Middle frontal gyrus (tissue), 1 donor: ENCODE data around the gene PNPLA6.
"Not testable (repeated sequence)": the region's sequence is repeated elsewhere in the genome, so short reads cannot be mapped to it uniquely, and the experiment has no call there.

ENCODE experiments used
- DNase-seq: peaks from one replicate; pipeline ENCODE4 v3.0.0-alpha.2; 2015; ENCODE audit warnings: low spot score; ENCODE audit errors: extremely low spot score

The PNPLA6 gene

GRCh38 chr19:7552781-7553180, 17.3 kb downstream of the PNPLA6 start:
- DNase-seq: no peak

DNA sequence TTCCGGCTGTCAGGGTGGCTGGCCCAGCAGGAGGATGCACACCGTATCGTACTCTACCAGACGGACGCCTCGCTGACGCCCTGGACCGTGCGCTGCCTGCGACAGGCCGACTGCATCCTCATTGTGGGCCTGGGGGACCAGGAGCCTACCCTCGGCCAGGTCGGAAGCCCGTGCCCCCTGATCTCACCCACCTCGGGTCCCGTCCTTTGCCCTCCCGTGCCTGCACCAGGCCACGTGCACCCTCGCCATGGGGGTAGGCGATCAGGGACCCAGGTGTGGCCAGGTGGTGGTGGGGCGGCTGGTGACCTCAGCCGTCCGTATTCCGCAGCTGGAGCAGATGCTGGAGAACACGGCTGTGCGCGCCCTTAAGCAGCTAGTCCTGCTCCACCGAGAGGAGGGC, 19.0 kb downstream of the PNPLA6 start:
- DNase-seq: no peak

DNA sequence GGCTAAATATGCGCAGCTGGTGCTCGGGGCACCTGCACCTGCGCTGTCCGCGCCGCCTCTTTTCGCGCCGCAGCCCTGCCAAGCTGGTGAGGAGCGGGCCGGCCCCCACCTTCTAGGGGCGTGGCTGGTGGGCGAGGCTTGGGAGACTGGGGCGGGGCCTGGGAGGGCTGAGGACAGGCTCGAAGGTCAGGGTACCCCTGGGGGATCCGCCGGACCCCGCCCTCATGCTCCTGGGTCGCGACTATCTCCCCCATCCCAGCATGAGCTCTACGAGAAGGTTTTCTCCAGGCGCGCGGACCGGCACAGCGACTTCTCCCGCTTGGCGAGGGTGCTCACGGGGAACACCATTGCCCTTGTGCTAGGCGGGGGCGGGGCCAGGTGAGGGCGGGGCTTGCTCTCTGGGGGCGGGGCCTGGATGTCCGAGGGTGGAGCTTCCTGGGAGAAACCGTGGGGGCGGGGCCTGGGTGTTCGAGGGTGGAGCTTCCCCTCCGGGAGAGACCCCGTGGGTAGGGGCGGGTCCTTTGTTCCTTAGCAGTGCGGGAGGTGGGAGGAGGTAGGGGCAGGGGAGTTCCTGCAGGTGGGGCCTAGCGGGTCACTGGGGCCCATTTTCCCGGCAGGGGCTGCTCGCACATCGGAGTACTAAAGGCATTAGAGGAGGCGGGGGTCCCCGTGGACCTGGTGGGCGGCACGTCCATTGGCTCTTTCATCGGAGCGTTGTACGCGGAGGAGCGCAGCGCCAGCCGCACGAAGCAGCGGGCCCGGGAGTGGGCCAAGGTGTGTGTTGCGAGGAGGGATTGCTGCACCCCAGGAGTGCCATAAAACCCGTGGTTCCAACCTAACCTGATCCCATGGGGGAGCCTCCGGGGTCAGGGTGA, 19.7 kb downstream of the PNPLA6 start:
- DNase-seq: no peak

GRCh38 chr19:7556696-7557315, 21.3 kb downstream of the PNPLA6 start:
- no peak for DNase-seq

DNA sequence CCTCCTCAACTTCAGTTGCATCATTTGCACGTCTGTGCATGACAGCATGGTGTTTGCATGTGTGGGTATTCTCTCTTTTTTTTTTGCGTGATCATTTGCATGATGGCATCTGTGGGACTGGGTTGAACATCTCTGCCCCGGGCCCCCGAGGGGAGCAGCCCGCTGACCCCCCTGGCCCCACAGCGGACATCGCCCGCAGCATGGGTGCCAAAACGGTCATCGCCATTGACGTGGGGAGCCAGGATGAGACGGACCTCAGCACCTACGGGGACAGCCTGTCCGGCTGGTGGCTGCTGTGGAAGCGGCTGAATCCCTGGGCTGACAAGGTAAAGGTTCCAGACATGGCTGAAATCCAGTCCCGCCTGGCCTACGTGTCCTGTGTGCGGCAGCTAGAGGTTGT, 23.1 kb downstream of the PNPLA6 start:
- DNase-seq: no peak

- no peak for DNase-seq
Observed at GRCh38 chr19:7559102-7559501, 23.6 kb downstream of the PNPLA6 start.

DNA sequence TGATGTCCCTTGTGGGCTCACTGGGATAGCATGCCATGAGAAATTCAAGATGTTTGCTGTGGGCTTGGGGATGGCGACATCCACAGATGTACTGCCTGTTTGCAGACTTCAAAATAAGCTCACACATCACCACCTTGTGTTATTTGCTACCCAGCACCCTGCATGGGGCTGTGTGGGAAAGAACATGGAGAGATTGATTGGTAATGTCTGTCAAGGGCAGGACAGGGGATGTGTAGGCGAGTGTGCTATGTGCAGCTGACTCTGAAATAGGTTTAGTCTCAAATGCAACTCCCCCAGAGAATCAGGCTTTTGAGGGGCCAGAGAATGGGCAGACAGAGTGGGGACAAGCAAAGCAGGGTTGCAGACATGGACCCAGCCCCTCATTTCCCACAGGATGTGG, 24.7 kb downstream of the PNPLA6 start:
- no peak for DNase-seq

DNA sequence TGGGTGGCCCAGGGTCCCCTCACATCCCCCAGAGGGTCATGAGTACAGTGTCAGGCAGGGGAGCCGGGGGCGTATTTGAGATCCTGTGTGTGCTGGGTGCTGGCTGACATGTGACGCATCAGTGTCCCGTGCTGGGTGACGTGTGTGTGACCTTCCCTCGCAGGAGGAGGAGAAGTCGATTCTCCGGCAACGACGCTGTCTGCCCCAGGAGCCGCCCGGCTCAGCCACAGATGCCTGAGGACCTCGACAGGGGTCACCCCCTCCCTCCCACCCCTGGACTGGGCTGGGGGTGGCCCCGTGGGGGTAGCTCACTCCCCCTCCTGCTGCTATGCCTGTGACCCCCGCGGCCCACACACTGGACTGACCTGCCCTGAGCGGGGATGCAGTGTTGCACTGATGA, 25.8 kb downstream of the PNPLA6 start:
- no peak for DNase-seq

DNA sequence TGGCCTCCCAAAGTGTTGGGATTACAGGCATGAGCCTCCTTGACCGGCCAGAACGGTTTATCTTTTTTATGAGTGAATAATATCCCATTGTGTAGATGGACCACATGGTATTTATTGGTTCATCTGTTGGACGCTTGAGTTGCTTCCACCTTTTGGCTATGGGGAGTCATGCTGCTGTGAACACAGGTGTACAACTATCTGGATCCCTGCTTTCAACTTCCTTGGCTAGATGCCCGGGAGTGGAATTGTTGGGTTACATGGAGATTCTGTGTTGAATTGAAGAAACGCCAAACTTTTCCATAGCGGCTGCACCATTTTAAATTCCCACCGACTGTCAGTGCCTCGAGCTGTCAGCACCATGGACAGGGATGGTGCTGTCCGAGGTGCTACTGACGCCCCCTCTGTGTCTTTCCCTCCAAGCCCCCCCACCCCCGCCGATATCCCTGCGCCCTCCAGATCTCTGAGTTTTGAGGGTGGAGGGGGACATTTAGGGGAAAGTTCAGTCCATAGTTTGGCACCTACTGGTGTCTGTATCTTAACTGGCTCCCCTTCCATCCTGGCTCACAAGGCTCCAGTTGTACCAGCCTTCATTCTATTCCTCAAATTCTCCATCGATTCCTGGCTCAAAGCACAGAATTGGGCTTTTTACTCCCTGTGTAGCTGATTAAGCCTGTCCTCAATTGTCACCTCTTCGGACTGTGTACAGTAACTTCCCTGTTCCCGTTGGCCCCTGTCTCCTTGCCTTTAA, 27.3 kb downstream of the PNPLA6 start:
- no peak for DNase-seq

DNA sequence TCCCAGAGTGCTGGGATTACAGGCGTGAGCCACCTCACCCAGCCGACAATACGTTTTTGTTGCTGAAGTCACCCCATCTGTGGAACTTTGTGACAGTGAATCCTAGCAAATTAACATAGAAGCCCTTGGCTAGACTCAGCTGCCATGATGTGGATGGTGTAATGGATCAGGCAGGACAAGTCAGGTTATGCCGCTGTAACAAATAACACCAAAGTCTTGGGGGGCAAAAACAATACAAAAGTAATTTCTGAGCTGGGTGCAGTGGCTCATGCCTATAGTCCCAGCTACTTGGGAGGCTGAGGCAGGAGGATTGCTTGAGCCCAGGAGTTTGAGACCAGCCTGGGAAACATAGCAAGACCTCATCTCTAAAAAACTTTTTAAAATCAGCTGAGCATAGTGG, 29.3 kb downstream of the PNPLA6 start:
- DNase-seq: no peak

DNA sequence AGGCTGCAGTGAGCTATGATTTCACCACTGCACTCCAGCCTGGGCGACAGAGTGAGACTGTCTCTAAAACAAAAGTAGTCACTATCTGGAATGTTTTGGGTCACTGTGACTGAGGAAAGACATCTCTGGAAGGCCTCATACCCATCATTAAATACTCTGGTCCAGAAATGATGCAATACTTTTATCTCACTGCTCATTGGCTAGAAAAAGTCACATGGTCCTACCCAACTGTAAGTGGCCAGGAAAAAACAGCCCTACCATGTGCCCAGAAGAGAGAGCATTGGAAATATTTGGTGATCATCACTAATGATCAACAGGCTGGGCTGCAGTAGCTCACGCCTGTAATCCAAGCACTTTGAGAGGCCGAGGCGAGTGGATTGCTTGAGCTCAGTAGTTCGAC, 29.8 kb downstream of the PNPLA6 start:
- DNase-seq: no peak

DNA sequence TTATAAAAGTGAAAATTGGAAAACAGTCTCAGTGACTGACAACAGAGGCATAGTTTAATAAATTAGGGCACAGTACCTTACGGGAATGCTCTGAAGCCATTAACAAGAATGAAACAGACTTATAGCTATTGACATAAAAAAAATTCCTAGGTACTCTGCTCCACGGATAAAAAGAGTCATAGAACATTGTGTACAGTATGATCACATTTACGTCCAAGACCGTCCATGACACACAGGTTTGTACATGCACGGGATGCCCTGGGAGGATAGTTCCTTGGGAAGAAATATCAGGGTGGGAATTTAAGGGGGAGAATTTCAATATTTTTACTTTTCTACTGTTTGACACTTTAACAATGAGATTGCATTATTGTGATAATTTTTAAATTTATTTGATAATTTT, 35.2 kb downstream of the PNPLA6 start:
- DNase-seq: no peak

DNA sequence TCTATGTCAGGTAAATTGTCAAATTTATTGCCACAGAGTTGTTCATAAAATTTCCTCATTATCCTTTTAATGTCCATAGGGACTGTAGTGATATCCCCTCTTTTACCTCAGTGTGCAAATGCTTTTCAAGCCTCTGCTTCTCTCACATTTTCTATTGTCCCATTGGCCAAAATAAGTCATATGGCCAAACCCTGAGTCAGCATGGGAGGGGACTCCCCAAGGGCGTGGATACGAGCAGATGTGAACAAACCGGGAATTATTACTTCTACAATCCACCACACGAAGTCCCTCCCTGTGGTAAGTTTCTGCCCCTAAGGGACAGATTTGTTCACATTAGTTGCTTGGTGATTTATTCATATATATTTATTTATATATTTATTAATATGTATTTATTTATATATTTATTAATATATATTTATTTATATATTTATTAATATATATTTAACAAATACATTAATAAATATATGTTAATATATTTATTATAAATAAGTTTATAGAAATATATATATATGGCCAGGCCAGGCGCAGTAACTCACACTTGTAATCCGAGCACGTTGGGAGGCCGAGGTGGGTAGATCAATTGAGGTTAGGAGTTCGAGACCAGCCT, 40.0 kb downstream of the PNPLA6 start:
- no peak for DNase-seq

- not testable (repeated sequence) for DNase-seq
Observed at GRCh38 chr19:7577422-7577821, 41.9 kb downstream of the PNPLA6 start.

DNA sequence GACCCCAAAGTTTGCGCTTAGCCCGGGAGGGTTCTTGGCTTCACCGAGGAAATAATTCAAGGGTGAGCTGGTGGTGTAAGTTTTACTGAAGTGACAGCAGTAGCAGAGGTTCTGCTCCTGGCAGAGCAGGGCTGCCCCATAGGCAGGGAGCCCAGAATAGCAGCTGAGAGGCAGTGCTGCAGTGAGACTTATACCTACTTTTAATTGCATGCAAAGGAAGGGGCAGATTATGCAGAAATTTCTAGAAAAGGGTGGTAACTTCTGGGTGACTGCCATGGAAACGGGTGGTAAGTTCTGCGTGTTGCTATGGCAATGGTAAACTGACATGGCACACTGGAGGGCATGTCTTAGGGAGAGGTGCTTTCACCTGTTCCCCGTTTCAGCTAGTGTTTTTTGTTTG, 42.6 kb downstream of the PNPLA6 start:
- no peak for DNase-seq

DNA sequence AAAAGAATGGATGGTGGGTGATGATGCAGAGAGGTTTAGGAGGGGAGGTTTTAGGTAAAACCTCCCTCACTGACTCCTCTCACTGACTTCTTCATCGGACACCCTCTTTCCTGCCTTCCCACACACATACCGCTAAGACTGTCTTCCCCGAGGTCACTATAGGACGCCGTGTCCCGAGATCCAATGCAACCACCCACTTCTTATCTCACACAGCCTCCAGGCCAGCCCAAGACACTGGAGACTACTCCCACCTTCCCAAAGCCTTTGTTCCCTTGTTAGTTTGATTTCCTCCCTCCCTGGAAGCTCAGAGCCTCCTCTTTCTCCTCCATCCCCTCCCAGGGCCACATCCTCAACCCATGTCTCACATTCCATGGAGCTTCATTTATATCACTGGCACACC, 43.7 kb downstream of the PNPLA6 start:
- no peak for DNase-seq

DNA sequence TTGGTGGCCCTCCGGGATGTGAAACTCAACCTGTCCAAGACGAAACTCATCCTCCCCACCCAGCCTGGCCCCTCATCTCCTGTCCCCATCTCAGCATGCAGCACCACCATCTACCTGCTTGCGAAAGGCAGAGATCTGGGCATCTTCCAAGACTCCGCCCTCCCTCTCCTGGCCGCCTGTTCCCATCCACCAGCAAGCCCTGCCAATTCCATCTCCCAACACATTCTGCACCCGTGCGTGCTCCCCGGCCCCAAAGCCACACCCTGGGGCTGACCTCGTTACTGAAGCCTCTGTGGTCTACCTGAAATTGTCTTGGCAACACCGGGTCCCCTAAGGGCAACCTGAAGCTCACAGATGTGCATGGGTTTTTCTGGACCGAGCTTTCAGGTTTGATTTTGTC, 46.9 kb downstream of the PNPLA6 start:
- no peak for DNase-seq

DNA sequence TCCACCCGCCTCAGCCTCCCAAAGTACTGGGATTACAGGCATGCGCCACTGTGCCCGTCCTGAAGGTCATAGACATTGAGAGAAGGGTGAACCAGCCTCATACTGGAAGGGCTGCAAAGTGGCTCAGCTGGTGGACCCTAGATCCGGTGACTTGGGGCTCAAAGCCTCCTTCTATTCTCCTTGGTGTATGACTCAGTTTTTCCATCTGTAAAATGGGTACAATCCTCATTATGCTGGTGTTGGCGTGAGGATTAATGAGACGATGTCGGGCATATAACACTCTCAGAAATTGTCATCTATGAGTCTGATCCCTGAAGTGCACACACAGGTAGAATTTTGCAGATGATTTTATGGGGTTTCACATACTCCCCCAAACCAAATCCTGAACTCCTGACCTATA, 54.3 kb downstream of the PNPLA6 start:
- DNase-seq: no peak

DNA sequence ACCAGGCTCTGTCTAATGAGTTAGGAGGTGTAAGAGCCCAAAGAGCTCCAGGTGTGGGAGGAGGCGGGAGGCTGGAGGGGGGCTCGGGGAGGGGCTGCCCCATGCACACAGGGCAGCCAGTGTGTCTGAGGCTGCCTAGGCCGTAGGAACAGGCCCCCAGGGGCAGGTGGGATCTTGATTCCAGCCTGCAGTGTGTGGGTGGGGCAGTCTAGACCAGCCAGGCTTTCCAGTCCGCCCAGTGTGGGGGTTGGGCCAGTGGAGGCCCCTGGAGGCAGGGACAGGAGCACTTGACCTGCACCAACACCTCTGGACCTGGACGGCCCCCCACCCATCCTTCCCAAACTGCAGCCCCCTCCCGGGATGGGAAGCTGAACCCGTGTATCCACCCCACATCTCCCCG, 54.7 kb downstream of the PNPLA6 start:
- no peak for DNase-seq

- peak; percentile 5 for DNase-seq
Observed at GRCh38 chr19:7595466-7596133, 60.1 kb downstream of the PNPLA6 start, which contains the start of gene CAMSAP3. Gene CAMSAP3 (plus strand): TSS chr19:7595863. CDS start chr19:7596003, 140 bp downstream.
